AG10803 (cell line): ENCODE data around the gene NEURL4.

Source experiments
- DNase-seq: peaks from one replicate; pipeline ENCODE4 v3.0.0; 2010; ENCODE audit warnings: low read depth
- H3K4me3 ChIP-seq: 2 replicates; pipeline ENCODE4 v1.5.1; 2011; ENCODE audit warnings: mild to moderate bottlenecking, low read length, control low read depth
- TF ChIP-seq, protein P1 (sequence below): conservative IDR thresholded peaks from 2 replicates; pipeline ENCODE4 v1.5.1; 2011; ENCODE audit warnings: mild to moderate bottlenecking, low read length, control low read depth, inconsistent platforms

NEURL4 gene

DNA sequence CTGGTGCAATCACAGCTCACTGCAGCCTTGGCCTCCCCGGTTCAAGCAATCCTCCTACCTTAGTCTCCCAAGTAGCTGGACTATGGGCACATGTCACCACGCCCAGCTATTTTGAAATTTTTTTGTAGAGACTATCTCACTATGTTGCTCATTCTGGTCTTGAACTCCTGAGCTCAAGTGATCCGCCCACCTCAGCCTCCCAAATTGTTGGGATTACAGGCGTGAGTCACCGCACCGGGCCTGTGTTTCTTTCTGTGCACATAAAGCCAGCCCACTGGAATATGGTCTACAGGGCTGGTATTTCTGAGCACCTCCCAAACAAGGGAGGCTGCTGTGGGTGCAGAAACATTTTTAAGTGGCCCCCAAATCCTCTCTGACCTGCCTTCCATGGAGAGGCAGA is 34.2 kb upstream of the NEURL4 start:
- peak; percentile 20 for DNase-seq
- no peak overlapping the region for H3K4me3 ChIP-seq
- TF ChIP-seq, protein P1, sequence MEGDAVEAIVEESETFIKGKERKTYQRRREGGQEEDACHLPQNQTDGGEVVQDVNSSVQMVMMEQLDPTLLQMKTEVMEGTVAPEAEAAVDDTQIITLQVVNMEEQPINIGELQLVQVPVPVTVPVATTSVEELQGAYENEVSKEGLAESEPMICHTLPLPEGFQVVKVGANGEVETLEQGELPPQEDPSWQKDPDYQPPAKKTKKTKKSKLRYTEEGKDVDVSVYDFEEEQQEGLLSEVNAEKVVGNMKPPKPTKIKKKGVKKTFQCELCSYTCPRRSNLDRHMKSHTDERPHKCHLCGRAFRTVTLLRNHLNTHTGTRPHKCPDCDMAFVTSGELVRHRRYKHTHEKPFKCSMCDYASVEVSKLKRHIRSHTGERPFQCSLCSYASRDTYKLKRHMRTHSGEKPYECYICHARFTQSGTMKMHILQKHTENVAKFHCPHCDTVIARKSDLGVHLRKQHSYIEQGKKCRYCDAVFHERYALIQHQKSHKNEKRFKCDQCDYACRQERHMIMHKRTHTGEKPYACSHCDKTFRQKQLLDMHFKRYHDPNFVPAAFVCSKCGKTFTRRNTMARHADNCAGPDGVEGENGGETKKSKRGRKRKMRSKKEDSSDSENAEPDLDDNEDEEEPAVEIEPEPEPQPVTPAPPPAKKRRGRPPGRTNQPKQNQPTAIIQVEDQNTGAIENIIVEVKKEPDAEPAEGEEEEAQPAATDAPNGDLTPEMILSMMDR: no peak

DNA sequence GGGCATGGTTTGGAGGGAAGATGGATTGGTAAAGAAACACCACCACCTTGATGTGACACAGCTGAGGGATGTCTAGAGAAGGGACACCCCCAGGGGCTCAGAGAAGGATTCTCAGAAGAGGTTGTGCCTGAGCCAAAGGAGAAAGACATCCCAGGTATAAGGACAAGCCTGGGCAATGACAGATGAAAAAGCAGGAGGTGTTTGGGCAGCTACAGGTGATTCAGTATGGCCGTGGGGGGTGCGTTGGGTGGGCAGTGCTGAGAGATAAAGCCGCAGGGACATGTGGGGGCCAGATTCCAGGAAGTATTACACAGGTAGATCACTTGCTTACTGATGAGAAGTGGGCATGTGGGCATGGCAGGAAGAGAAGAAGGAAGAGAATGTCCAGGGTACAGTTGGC is 32.8 kb upstream of the NEURL4 start:
- TF ChIP-seq, protein P1: no peak
- H3K4me3 ChIP-seq: no peak overlapping the region
- DNase-seq: no peak

DNA sequence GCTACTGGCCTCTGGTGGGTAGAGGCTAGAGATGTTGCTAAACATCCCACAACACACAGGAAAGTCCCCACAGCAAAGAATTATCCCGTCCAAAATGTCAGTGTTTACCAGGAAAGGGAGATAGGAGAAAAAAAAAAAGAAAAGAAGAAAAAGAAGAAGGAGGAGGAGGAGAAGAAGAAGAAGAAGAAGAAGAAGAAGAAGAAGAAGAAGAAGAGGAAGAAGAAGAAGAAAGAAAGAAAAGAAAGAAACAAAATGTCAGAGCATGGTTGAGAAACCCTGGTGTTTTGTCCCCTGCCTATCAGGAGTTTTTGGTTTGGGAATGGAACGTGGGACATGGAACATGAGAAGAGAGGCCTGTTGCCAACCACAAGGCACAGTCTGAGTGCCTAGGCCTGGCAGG is 28.2 kb upstream of the NEURL4 start:
- no peak for DNase-seq
- H3K4me3 ChIP-seq: no peak overlapping the region
- TF ChIP-seq, protein P1: no peak

DNA sequence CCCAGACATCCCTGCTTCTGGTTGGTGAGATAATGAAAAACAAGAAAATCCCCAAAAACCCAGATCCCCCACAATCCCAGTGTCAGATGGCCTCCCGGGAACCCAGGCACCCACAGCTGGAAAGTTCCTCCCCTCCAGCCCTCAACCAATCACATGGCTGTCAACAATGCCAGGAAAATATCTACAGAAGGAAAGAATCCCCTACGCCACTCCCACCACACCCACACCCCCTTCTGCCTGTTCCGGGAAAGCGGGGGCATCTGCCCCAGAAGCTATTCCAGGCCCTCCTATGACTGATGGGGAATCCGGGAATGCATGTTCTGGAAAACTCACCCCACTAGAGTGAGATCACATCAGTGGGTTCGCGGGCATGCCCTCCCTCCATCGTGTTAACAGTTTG is 27.6 kb upstream of the NEURL4 start:
- TF ChIP-seq, protein P1: no peak
- H3K4me3 ChIP-seq: no peak overlapping the region
- peak; percentile 34 for DNase-seq

DNA sequence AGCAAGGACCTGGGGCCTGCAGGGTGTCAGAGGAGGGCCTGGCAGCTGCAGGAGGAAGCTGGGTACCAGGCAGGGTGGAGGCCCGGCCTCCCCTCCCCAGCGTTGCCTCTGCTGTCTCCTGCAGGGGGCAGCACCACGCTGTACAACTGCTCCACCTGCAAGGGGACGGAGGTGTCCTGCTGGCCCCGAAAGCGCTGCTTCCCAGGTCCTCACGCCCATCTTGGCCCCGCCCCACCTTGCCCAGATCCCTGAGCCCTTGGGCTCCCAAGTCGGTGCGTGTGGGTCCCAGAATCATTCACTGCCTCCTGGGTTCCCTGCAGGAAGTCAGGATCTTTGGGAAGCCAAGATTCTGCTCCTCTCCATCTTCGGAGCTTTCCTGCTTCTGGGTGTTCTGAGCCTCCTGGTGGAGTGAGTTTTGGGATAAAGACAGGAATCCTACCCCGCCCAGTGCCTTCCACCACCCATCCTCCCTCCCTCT is 27.0 kb upstream of the NEURL4 start:
- H3K4me3 ChIP-seq: no peak overlapping the region
- TF ChIP-seq, protein P1: peak; percentile 74

DNA sequence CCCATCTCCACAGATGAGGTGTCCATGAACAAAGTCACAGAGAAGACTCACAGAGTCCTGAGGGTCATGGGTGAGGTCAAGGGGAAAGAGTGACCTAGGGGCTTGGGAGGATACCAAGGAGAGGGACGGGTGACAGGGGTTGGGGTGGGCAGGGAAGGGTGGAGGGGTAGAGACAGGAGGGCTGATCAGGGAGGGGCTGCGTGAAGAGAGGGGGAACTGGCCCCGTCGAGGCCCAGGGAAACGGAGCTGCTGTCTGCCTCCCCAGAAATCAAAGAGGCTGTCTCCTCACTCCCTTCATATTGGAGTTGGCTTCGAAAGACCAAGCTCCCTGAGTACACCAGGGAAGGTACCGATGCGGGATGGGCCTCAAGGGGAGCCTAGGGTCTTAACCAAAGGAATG is 26.4 kb upstream of the NEURL4 start:
- TF ChIP-seq, protein P1: no peak
- no peak overlapping the region for H3K4me3 ChIP-seq

More for the DNA sequence above, 27.0 kb upstream of the NEURL4 start:
- DNase-seq: peak; percentile 56

DNA sequence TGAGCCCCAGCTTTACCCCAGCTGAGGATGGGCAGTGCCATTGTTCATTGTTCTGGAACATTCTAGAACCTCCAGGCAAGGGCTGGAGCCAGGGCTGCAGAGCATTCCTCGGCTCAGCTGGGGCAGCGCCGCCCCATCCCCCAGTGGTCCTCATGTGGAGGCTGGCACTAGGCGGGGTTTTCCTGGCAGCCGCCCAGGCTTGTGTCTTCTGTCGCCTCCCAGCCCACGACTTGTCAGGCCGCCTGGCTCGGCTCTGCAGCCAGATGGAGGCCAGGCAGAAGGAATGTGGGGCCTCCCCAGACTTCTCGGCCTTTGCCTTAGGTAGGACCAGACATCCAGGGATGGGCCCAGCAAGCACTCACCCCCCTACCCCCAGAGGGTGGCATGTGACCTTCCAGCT is 25.9 kb upstream of the NEURL4 start, which contains the start of gene TMEM95:
Gene TMEM95, plus strand, starts transcription at position 104 of the 400 bp plus-strand sequence. Its CDS starts 49 bp downstream, at position 153.
- peak within 1 kb of the TSS; percentile 86 for H3K4me3 ChIP-seq
- peak; percentile 53 for DNase-seq
- TF ChIP-seq, protein P1: no peak

More for the DNA sequence above, 26.4 kb upstream of the NEURL4 start:
- no peak for DNase-seq
